ENCODE results near the gene SHE.

Gene SHE

GRCh38 chr1:154529308-154529707, 27.1 kb upstream of the SHE start:
- H3K36me3 ChIP-seq (replicated peaks; ENCODE audit: insufficient read depth, low read length) = no peaks in the 10 kb centered on the region
- H3K27ac ChIP-seq (ENCODE audit: low read length) = no peak overlapping the region
- no peak overlapping the region for H3K4me3 ChIP-seq (ENCODE audit: low read length)
- no peak overlapping the region for H2AFZ ChIP-seq (ENCODE audit: low read length)
- H3K9me3 ChIP-seq (replicated peaks; ENCODE audit: insufficient read depth, low read length) = no peaks in the 10 kb centered on the region
- H3F3A ChIP-seq (ENCODE audit: insufficient read depth, low read length) = no peaks in the 10 kb centered on the region
- H4K20me1 ChIP-seq (ENCODE audit: insufficient read depth, low read length) = no peaks in the 10 kb centered on the region
- no peaks in the 10 kb centered on the region for H3K79me2 ChIP-seq (ENCODE audit: low read length)
- DNase-seq = no peak
- no peak for TF ChIP-seq CTCF (IDR thresholded peaks at IDR 0.05; ENCODE audit: low read length)
- TF ChIP-seq EZH2phosphoT487 (IDR thresholded peaks at IDR 0.05; ENCODE audit: low read length) = no peak
- H3K9me2 ChIP-seq (replicated peaks; ENCODE audit: insufficient read depth, low read length) = no peaks in the 10 kb centered on the region
- no peaks in the 10 kb centered on the region for H3K4me1 ChIP-seq (ENCODE audit: low read length)
- no peak overlapping the region for H3K9ac ChIP-seq (ENCODE audit: low read length)
- no peak overlapping the region for H3K4me2 ChIP-seq (ENCODE audit: low read depth, low read length)
- no peaks in the 10 kb centered on the region for H3K27me3 ChIP-seq (replicated peaks; ENCODE audit: insufficient read depth, low read length)

GRCh38 chr1:154527192-154527591, 25.0 kb upstream of the SHE start:
- H3K79me2 ChIP-seq (ENCODE audit: low read length) = no peaks in the 10 kb centered on the region
- no peak for TF ChIP-seq EZH2 (optimal IDR thresholded peaks at IDR 0.05; ENCODE audit: low read depth, low read length)
- no peak for TF ChIP-seq CTCF (IDR thresholded peaks at IDR 0.05; ENCODE audit: low read length)
- no peak for TF ChIP-seq EZH2phosphoT487 (IDR thresholded peaks at IDR 0.05; ENCODE audit: low read length)
- H3K9me3 ChIP-seq (replicated peaks; ENCODE audit: insufficient read depth, low read length) = no peaks in the 10 kb centered on the region
- no peak overlapping the region for H3K9ac ChIP-seq (ENCODE audit: low read length)
- no peak for DNase-seq
- H3K4me2 ChIP-seq (ENCODE audit: low read depth, low read length) = no peak overlapping the region
- H3K4me1 ChIP-seq (ENCODE audit: low read length) = no peaks in the 10 kb centered on the region
- no peaks in the 10 kb centered on the region for H4K20me1 ChIP-seq (ENCODE audit: insufficient read depth, low read length)
- H3K36me3 ChIP-seq (replicated peaks; ENCODE audit: insufficient read depth, low read length) = no peaks in the 10 kb centered on the region
- no peaks in the 10 kb centered on the region for H3K27me3 ChIP-seq (replicated peaks; ENCODE audit: insufficient read depth, low read length)
- no peaks in the 10 kb centered on the region for H3F3A ChIP-seq (ENCODE audit: insufficient read depth, low read length)
- no peak overlapping the region for H3K27ac ChIP-seq (ENCODE audit: low read length)
- H3K9me2 ChIP-seq (replicated peaks; ENCODE audit: insufficient read depth, low read length) = no peaks in the 10 kb centered on the region
- no peak overlapping the region for H3K4me3 ChIP-seq (ENCODE audit: low read length)
- no peak overlapping the region for H2AFZ ChIP-seq (ENCODE audit: low read length)

GRCh38 chr1:154524881-154525280, 22.7 kb upstream of the SHE start:
- Histone ChIP-seq H3K4me1 (ENCODE audit: low read length) (peaks cover 9% of the 10 kb centered on the region), H3K27me3 (replicated peaks; ENCODE audit: insufficient read depth, low read length) (no peaks in the 10 kb centered on the region), H3K9ac (ENCODE audit: low read length) (no peak overlapping the region), H3K9me2 (replicated peaks; ENCODE audit: insufficient read depth, low read length) (no peaks in the 10 kb centered on the region), H3K4me3 (ENCODE audit: low read length) (no peak overlapping the region), H3K9me3 (replicated peaks; ENCODE audit: insufficient read depth, low read length) (no peaks in the 10 kb centered on the region), H2AFZ (ENCODE audit: low read length) (no peak overlapping the region), H3K36me3 (replicated peaks; ENCODE audit: insufficient read depth, low read length) (no peaks in the 10 kb centered on the region), H3K4me2 (ENCODE audit: low read depth, low read length) (no peak overlapping the region), H3K79me2 (ENCODE audit: low read length) (no peaks in the 10 kb centered on the region), H4K20me1 (ENCODE audit: insufficient read depth, low read length) (no peaks in the 10 kb centered on the region), H3K27ac (ENCODE audit: low read length) (no peak overlapping the region), H3F3A (ENCODE audit: insufficient read depth, low read length) (no peaks in the 10 kb centered on the region)
- TF ChIP-seq EZH2 (optimal IDR thresholded peaks at IDR 0.05; ENCODE audit: low read depth, low read length) (no peak), CTCF (IDR thresholded peaks at IDR 0.05; ENCODE audit: low read length) (no peak), EZH2phosphoT487 (IDR thresholded peaks at IDR 0.05; ENCODE audit: low read length) (no peak)
- DNase-seq = no peak
